Subcutaneous abdominal adipose tissue (tissue), 5 donors: Measurements from ENCODE around the gene ZNF77.
A peak's percentile ranks its signal among the peaks of the same experiment; 100 is the strongest.
"Not testable (repeated sequence)": the region's sequence is repeated elsewhere in the genome, so short reads cannot be mapped to it uniquely, and the experiment has no call there.

Experiments
- H3K27ac ChIP-seq: one replicate; pipeline ENCODE4 v1.7.0; 2013; ENCODE audit warnings: low read depth, mild to moderate bottlenecking, inconsistent platforms, low read length, moderate library complexity
- H3K27me3 ChIP-seq, 5 donors: one replicate each; pipeline ENCODE4 v1.7.0; 2013; ENCODE audit warnings: low read length in 5 of 5, inconsistent platforms in 1 of 5; ENCODE audit not compliant: control insufficient read depth in 5 of 5, insufficient read depth in 4 of 5
- H3K36me3 ChIP-seq, 5 donors: one replicate each; pipeline ENCODE4 v1.7.0; 2013; ENCODE audit warnings: low read length in 5 of 5; ENCODE audit not compliant: control insufficient read depth in 5 of 5, insufficient read depth in 5 of 5
- H3K4me1 ChIP-seq, 5 donors: one replicate each; pipeline ENCODE4 v1.7.0; 2013; ENCODE audit warnings: low read length in 5 of 5, mild to moderate bottlenecking in 3 of 5, moderate library complexity in 1 of 5; ENCODE audit not compliant: control insufficient read depth in 5 of 5, insufficient read depth in 5 of 5
- H3K4me3 ChIP-seq, 5 donors: one replicate each; pipeline ENCODE4 v1.7.0; 2013; ENCODE audit warnings: low read length in 5 of 5, low read depth in 1 of 5
- H3K9ac ChIP-seq, 5 donors: one replicate each; pipeline ENCODE4 v1.7.0; 2013; ENCODE audit warnings: low read length in 5 of 5, mild to moderate bottlenecking in 4 of 5, moderate library complexity in 3 of 5
- H3K9me3 ChIP-seq, 5 donors: one replicate each; pipeline ENCODE4 v1.7.0; 2013; ENCODE audit warnings: low read length in 5 of 5; ENCODE audit not compliant: control insufficient read depth in 5 of 5
- donor health status: healthy.
- donor health status: healthy.
- donor health status: healthy.
- donor health status: healthy.
- donor health status: healthy.

The ZNF77 gene

DNA sequence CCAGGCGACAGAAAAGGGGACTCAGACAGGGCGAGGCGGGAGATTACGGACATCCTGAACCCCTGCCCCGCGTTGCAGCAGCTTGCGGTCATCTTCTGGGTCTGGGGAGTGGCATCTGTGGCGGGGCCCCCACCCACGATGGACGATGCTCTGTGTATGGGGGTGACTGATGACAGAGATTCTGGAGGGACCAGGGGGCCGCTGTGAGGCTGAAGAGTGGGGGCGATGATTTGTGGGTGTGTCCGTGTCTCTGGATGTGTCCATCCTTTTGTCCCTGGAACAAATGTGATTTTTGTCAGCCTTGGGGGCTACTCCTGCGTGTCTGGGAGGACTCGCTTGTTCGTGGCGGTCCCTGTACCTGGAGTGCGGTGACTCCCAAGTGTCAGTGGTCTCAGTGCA is 17.7 kb downstream of the ZNF77 start:
- no peaks in the 10 kb centered on the region for H3K27me3 ChIP-seq
- H3K27ac ChIP-seq = no peak overlapping the region
- H3K4me1 ChIP-seq = peaks cover 0 to 12% (median 4%) of the 10 kb centered on the region in 5 donors
- peaks cover 0 to 4% (median 0%) of the 10 kb centered on the region in 5 donors for H3K36me3 ChIP-seq
- no peak overlapping the region for H3K9ac ChIP-seq
- H3K9me3 ChIP-seq = peaks cover 0 to 8% (median 7%) of the 10 kb centered on the region in 5 donors
- no peak overlapping the region for H3K4me3 ChIP-seq

- no peak overlapping the region for H3K27ac ChIP-seq
- H3K4me1 ChIP-seq = peaks cover 0 to 12% (median 4%) of the 10 kb centered on the region in 5 donors
- H3K36me3 ChIP-seq = peaks cover 0 to 4% (median 0%) of the 10 kb centered on the region in 5 donors
- H3K9me3 ChIP-seq = peaks cover 0 to 6% (median 4%) of the 10 kb centered on the region in 5 donors
- H3K4me3 ChIP-seq = no peak overlapping the region
- H3K9ac ChIP-seq = no peak overlapping the region
- H3K27me3 ChIP-seq = no peaks in the 10 kb centered on the region
Measured at GRCh38 chr19:2926341-2927031, 18.3 kb downstream of the ZNF77 start.

- H3K27me3 ChIP-seq = no peaks in the 10 kb centered on the region
- no peaks in the 10 kb centered on the region for H3K9me3 ChIP-seq
- H3K36me3 ChIP-seq = peaks cover 0 to 4% (median 2%) of the 10 kb centered on the region in 5 donors
- no peak overlapping the region for H3K4me3 ChIP-seq
- no peak overlapping the region for H3K9ac ChIP-seq
- peaks cover 0 to 12% (median 4%) of the 10 kb centered on the region in 5 donors for H3K4me1 ChIP-seq
- H3K27ac ChIP-seq = peak overlapping the region; percentile 0
Measured at GRCh38 chr19:2923510-2923909, 21.3 kb downstream of the ZNF77 start.

DNA sequence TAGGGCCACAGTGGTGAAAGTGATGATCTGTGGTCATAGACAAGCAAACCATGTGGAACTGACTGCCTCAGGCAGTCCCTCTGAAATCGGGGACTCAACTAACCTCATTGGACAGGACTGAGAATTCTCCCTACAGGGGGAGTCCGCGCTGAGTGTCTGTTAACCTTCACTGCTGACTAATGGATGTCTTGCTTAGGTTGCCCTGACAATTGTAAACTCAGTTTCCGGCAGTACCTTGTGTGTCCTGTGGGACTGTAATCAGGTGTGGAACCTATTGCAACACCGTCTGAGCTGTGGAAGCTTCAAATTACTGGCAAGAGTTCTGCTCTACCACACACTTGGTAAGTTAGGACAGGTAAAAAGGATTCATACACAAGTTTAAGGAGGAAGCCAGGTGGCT is 21.8 kb downstream of the ZNF77 start:
- peaks cover 0 to under 1% (median 0%) of the 10 kb centered on the region in 5 donors for H3K9me3 ChIP-seq
- no peaks in the 10 kb centered on the region for H3K27me3 ChIP-seq
- H3K9ac ChIP-seq = no peak overlapping the region
- no peak overlapping the region for H3K4me3 ChIP-seq
- H3K27ac ChIP-seq = peak overlapping the region; percentile 0
- H3K4me1 ChIP-seq = peaks cover 0 to 12% (median 4%) of the 10 kb centered on the region in 5 donors
- peaks cover 1 to 6% (median 3%) of the 10 kb centered on the region in 5 donors for H3K36me3 ChIP-seq

- H3K27me3 ChIP-seq = no peaks in the 10 kb centered on the region
- no peak overlapping the region for H3K27ac ChIP-seq
- H3K36me3 ChIP-seq = peaks cover 17 to 33% (median 20%) of the 10 kb centered on the region in 5 donors
- H3K4me1 ChIP-seq = peaks cover 0 to 6% (median 0%) of the 10 kb centered on the region in 5 donors
- peak overlapping the region in 1 of 5 donors; percentile 11 for H3K9ac ChIP-seq
- no peak overlapping the region for H3K4me3 ChIP-seq
- H3K9me3 ChIP-seq = peaks cover 2 to 13% (median 8%) of the 10 kb centered on the region in 5 donors
Measured at GRCh38 chr19:2917275-2918184, 27.2 kb downstream of the ZNF77 start.

- Histone ChIP-seq H3K9me3 (peaks cover 0 to 5% (median 3%) of the 10 kb centered on the region in 5 donors), H3K27ac (no peak overlapping the region)
Measured at GRCh38 chr19:2912306-2912705, 32.5 kb downstream of the ZNF77 start.

DNA sequence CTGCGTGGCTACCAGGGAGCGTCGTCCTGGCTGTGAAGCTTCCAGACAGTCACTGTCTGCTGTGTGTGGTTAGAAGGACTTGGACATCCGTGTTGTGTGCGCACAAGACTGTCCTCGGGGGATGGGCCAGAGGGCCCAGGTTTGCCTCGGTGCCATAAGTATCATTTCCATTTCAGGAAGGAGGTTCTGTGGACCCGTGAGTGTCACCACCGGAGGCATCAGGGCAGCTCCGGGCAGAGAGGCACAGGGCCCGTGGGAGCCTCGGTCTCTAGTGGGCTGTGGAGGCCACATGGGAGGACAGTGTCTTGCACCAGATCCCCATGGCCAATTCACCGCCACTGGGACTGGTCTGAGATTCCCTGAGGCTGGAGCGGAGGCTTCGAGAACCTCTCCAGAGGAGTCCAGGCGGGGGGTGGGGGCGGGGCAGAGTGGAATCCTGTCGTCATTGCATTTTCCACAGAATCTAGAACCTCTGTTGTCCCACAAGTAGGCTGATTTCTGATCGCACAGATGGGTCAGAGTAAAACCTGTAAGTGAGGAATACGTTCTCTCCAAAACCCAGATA is 38.1 kb downstream of the ZNF77 start:
- Histone ChIP-seq H3K4me3 (no peak overlapping the region), H3K9ac (no peak overlapping the region), H3K27me3 (no peaks in the 10 kb centered on the region), H3K9me3 (no peaks in the 10 kb centered on the region), H3K27ac (no peak overlapping the region), H3K36me3 (no peaks in the 10 kb centered on the region), H3K4me1 (peaks cover 0 to 7% (median 2%) of the 10 kb centered on the region in 5 donors)

More at GRCh38 chr19:2912306-2912705, 32.5 kb downstream of the ZNF77 start:
- Histone ChIP-seq H3K9ac (no peak overlapping the region), H3K27me3 (no peaks in the 10 kb centered on the region), H3K36me3 (peaks cover 7 to 20% (median 11%) of the 10 kb centered on the region in 5 donors), H3K4me3 (no peak overlapping the region), H3K4me1 (peaks cover 0 to 2% (median 0%) of the 10 kb centered on the region in 5 donors)

DNA sequence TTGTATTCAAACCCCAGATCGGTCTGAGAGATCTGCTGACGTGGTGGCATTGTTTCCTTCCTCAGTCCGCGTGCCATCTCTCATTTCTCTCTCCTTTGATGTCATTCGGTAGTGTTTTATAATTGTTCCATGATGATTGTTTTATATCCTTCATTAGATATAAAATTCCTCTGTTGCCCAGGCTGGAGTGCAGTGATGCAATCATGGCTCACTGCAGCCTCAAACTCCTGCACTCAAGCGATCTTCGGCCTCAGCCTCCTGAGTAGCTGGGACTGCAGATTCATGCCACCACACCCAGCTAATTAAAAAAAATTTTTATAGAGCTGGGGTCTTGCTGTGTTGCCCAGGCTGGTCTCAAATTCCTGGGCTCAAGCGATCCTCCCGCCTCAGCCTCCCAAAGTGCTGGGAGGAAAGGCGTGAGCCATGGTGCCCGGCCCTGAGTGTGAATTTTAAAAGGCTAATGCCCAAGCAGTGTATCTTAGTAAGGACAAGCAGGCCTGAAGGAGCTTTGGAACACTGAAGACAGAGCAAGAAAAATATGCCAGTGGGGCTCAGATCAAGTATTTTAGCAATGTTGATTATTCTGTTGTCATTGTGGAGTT is 38.8 kb downstream of the ZNF77 start:
- H3K9me3 ChIP-seq = no peaks in the 10 kb centered on the region
- H3K27me3 ChIP-seq = no peaks in the 10 kb centered on the region
- H3K36me3 ChIP-seq = no peaks in the 10 kb centered on the region
- H3K9ac ChIP-seq = no peak overlapping the region
- H3K4me1 ChIP-seq = peaks cover 0 to 13% (median 8%) of the 10 kb centered on the region in 5 donors
- no peak overlapping the region for H3K4me3 ChIP-seq
- H3K27ac ChIP-seq = no peak overlapping the region

DNA sequence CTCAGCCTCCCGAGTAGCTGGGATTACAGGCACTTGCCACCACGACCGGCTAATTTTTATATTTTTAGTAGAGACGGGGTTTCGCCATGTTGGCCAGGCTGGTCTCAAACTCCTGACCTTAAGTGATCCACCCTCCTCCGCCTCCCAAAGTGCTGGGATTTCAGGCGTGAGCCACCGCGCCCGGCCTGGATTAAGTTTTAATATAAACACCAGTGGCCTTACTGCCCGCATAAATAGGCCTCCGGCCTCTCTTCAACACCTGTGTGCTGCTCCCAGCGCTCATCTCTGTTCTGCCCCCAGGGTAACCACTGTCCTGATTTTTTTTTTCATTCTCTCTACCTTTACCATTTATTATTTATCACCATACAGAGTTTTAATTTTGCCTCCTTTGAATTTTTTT is 41.4 kb downstream of the ZNF77 start:
- not testable (repeated sequence) for H3K27ac ChIP-seq, H3K27me3 ChIP-seq, H3K9me3 ChIP-seq, H3K36me3 ChIP-seq, H3K9ac ChIP-seq, H3K4me3 ChIP-seq
- peaks cover 0 to 16% (median 10%) of the 10 kb centered on the region in 5 donors for H3K4me1 ChIP-seq
